Gastroesophageal sphincter (tissue), 4 donors: ENCODE results near the gene PSD4. TPM values are rescaled to one million over a fixed set of nuclear protein-coding genes. Genes with fewer than 3 reads are reported as not detected.
A peak's percentile ranks its signal among the peaks of the same experiment; 100 is the strongest.

Experiments used
- ATAC-seq: fragments of 150-250 bp; one replicate; pipeline ENCODE4 v1.9.1; 2016; ENCODE audit warnings: mild to moderate bottlenecking, moderate library complexity
- H3K27ac ChIP-seq, 4 donors: fragments of 200-600 bp; sonication (generic) in 3 of 4; 1 replicate in 3 of 4; 2 replicates in 1 of 4; pipeline ENCODE4 v1.5.1; 2016 to 2019
- H3K27me3 ChIP-seq: fragments of 200-600 bp; sonication (generic); one replicate; pipeline ENCODE4 v1.5.1; 2019
- H3K36me3 ChIP-seq, 2 donors: fragments of 200-600 bp; sonication (generic); one replicate each; pipeline ENCODE4 v1.5.1; 2019; ENCODE audit warnings: control low read depth in 1 of 2
- H3K4me1 ChIP-seq, 3 donors: fragments of 200-600 bp; sonication (generic); 1 replicate in 2 of 3; 2 replicates in 1 of 3; pipeline ENCODE4 v1.5.1; 2016 to 2019; ENCODE audit warnings: control low read depth in 2 of 3
- H3K4me3 ChIP-seq, 2 donors: fragments of 200-600 bp; sonication (generic); one replicate each; pipeline ENCODE4 v1.5.1; 2019; ENCODE audit warnings: mild to moderate bottlenecking in 1 of 2, moderate library complexity in 1 of 2
- H3K9me3 ChIP-seq, 3 donors: fragments of 200-600 bp; sonication (generic); one replicate each; pipeline ENCODE4 v1.5.1; 2017 to 2019; ENCODE audit warnings: control low read depth in 2 of 3
- CTCF ChIP-seq, 4 experiments: fragments of 200-600 bp in 2 of 4; fragments of 450-650 bp in 2 of 4; sonication (generic) in 1 of 4; IDR thresholded peaks; one replicate each; pipeline ENCODE4 v1.5.1; 2017 to 2019; ENCODE audit warnings: antibody characterized with exemption in 4 of 4, mild to moderate bottlenecking in 2 of 4, moderate library complexity in 2 of 4
- EP300 ChIP-seq: sonication (generic); formaldehyde crosslinking; IDR thresholded peaks from one replicate; pipeline ENCODE4 v1.6.1; 2017; ENCODE audit warnings: antibody characterized with exemption, mild to moderate bottlenecking
- POLR2A ChIP-seq, 2 donors: fragments of 450-650 bp; IDR thresholded peaks; one replicate each; pipeline ENCODE4 v1.6.1; 2017; ENCODE audit warnings: antibody characterized with exemption in 2 of 2, mild to moderate bottlenecking in 2 of 2, moderate library complexity in 1 of 2
- POLR2AphosphoS5 ChIP-seq: sonication (generic); formaldehyde crosslinking; IDR thresholded peaks from one replicate; pipeline ENCODE4 v1.6.1; 2017; ENCODE audit warnings: antibody characterized with exemption
- WGBS, 2 donors: methylation state at CpG; one replicate each; pipeline ENCODE4 v1.1.5; 2018; ENCODE audit warnings: low coverage in 1 of 2; 5-methylcytosine and 5-hydroxymethylcytosine counted together
- total RNA-seq, 4 donors: library from RNA; depleted of rRNA; stranded (reverse); fragments of >200 nt; gene quantifications; one replicate each; pipeline ENCODE4 v1.1.0, GENCODE V29; 2016

PSD4 gene
- total RNA-seq, 4 donors from 2014 or later = 3.0 to 4.4 (median 3.6) TPM

GRCh38 chr2:113137827-113138226 is 35.9 kb upstream of the PSD4 start:
- TF ChIP-seq EP300 = no peak
- TF ChIP-seq CTCF (IDR thresholded peaks at IDR 0.05) = no peak
- TF ChIP-seq POLR2A (IDR thresholded peaks at IDR 0.05) = no peak
- no peak for TF ChIP-seq POLR2AphosphoS5
- ATAC-seq = no peak
- no peak overlapping the region for H3K4me3 ChIP-seq
- H3K9me3 ChIP-seq = no peaks in the 10 kb centered on the region
- H3K27ac ChIP-seq = no peak overlapping the region
- no peaks in the 10 kb centered on the region for H3K27me3 ChIP-seq
- H3K4me1 ChIP-seq = no peaks in the 10 kb centered on the region
- no peaks in the 10 kb centered on the region for H3K36me3 ChIP-seq
- 100% methylated on average over 1 of the region's 1 CpG for WGBS, 2 donors

GRCh38 chr2:113138428-113139322 is 35.1 kb upstream of the PSD4 start:
- H3K9me3 ChIP-seq = no peaks in the 10 kb centered on the region
- no peaks in the 10 kb centered on the region for H3K36me3 ChIP-seq
- H3K27me3 ChIP-seq = no peaks in the 10 kb centered on the region
- no peaks in the 10 kb centered on the region for H3K4me1 ChIP-seq
- WGBS, 2 donors = 3 to 36% methylated on average over 5 to 13 of the region's 13 CpGs
- peak; percentile 50 for ATAC-seq
- no peak overlapping the region for H3K4me3 ChIP-seq
- H3K27ac ChIP-seq = no peak overlapping the region
- TF ChIP-seq POLR2A (IDR thresholded peaks at IDR 0.05) (no peak), EP300 (no peak), CTCF (IDR thresholded peaks at IDR 0.05) (peak; percentile 62 to 78 (median 67)), POLR2AphosphoS5 (no peak)

GRCh38 chr2:113141451-113141850 is 32.3 kb upstream of the PSD4 start:
- Histone ChIP-seq H3K4me3 (no peak overlapping the region), H3K4me1 (no peaks in the 10 kb centered on the region), H3K27ac (no peak overlapping the region), H3K9me3 (no peaks in the 10 kb centered on the region), H3K27me3 (no peaks in the 10 kb centered on the region), H3K36me3 (no peaks in the 10 kb centered on the region)
- ATAC-seq = no peak
- no peak for TF ChIP-seq EP300
- no peak for TF ChIP-seq POLR2A (IDR thresholded peaks at IDR 0.05)
- no peak for TF ChIP-seq POLR2AphosphoS5
- no peak for TF ChIP-seq CTCF (IDR thresholded peaks at IDR 0.05)
- 86 to 87% methylated on average over 4 to 6 of the region's 6 CpGs for WGBS, 2 donors

- no peaks in the 10 kb centered on the region for H3K27me3 ChIP-seq
- no peak for TF ChIP-seq POLR2A (IDR thresholded peaks at IDR 0.05)
- H3K9me3 ChIP-seq = no peaks in the 10 kb centered on the region
- no peak for ATAC-seq
- 100% methylated on average over 1 of the region's 2 CpGs for WGBS, 2 donors
- H3K36me3 ChIP-seq = no peaks in the 10 kb centered on the region
- H3K4me1 ChIP-seq = no peaks in the 10 kb centered on the region
- H3K4me3 ChIP-seq = no peak overlapping the region
- H3K27ac ChIP-seq = no peak overlapping the region
Observed at GRCh38 chr2:113142290-113142689, 31.5 kb upstream of the PSD4 start.

GRCh38 chr2:113144259-113144658 is 29.5 kb upstream of the PSD4 start:
- Histone ChIP-seq H3K27me3 (no peaks in the 10 kb centered on the region), H3K4me1 (no peaks in the 10 kb centered on the region), H3K36me3 (no peaks in the 10 kb centered on the region), H3K27ac (no peak overlapping the region), H3K4me3 (no peak overlapping the region), H3K9me3 (no peaks in the 10 kb centered on the region)
- WGBS, 2 donors = 44 to 86% methylated on average over 2 to 4 of the region's 4 CpGs
- TF ChIP-seq POLR2A (IDR thresholded peaks at IDR 0.05) (no peak), POLR2AphosphoS5 (no peak), EP300 (no peak), CTCF (IDR thresholded peaks at IDR 0.05) (no peak)
- no peak for ATAC-seq
